GM23338 (cell line): ENCODE results near the gene RBM17. TPM values are rescaled to one million over a fixed set of nuclear protein-coding genes. Genes with fewer than 3 reads are reported as not detected.

Source experiments
- ATAC-seq: fragments of 200-7000 bp; cut with Tn5 transposase; 3 replicates; pipeline ENCODE4 v1.9.1; 2020
- DNase-seq: peaks from one replicate; pipeline ENCODE4 v3.0.0-alpha.2; 2015; ENCODE audit warnings: low spot score
- H2AFZ ChIP-seq: fragments of 200-600 bp; sonication (generic); 2 replicates; pipeline ENCODE4 v1.8.0; 2016; ENCODE audit warnings: antibody characterized with exemption, mild to moderate bottlenecking, moderate library complexity
- H3F3A ChIP-seq: fragments of 200-600 bp; sonication (generic); replicated peaks from 2 replicates; pipeline ENCODE4 v1.8.0; 2017; ENCODE audit warnings: antibody characterized with exemption, mixed run types, low read depth
- H3K27ac ChIP-seq: fragments of 200-600 bp; sonication (generic); 2 replicates; pipeline ENCODE4 v1.6.1; 2016; ENCODE audit warnings: low read depth
- H3K27me3 ChIP-seq: fragments of 200-600 bp; sonication (generic); 2 replicates; pipeline ENCODE4 v1.8.0; 2016; ENCODE audit warnings: mild to moderate bottlenecking, mixed run types, moderate library complexity; ENCODE audit not compliant: insufficient read depth
- H3K36me3 ChIP-seq: fragments of 200-600 bp; sonication (generic); 2 replicates; pipeline ENCODE4 v1.8.0; 2016; ENCODE audit warnings: mild to moderate bottlenecking; ENCODE audit not compliant: insufficient read depth
- H3K4me1 ChIP-seq: fragments of 200-600 bp; sonication (generic); 2 replicates; pipeline ENCODE4 v1.8.0; 2016; ENCODE audit warnings: mild to moderate bottlenecking, moderate library complexity; ENCODE audit not compliant: insufficient read depth
- H3K4me2 ChIP-seq: fragments of 200-600 bp; sonication (generic); 2 replicates; pipeline ENCODE4 v1.7.1; 2017; ENCODE audit warnings: mixed run types
- H3K4me3 ChIP-seq: fragments of 200-600 bp; sonication (generic); 2 replicates; pipeline ENCODE4 v1.6.1; 2016; ENCODE audit warnings: mixed run types
- H3K79me2 ChIP-seq: fragments of 200-600 bp; sonication (generic); replicated peaks from 2 replicates; pipeline ENCODE4 v1.8.0; 2017; ENCODE audit warnings: mild to moderate bottlenecking; ENCODE audit not compliant: insufficient read depth
- H3K9me2 ChIP-seq: fragments of 200-600 bp; sonication (generic); 2 replicates; pipeline ENCODE4 v1.8.0; 2017; ENCODE audit not compliant: insufficient read depth
- H4K20me1 ChIP-seq: fragments of 200-600 bp; sonication (generic); replicated peaks from 2 replicates; pipeline ENCODE4 v1.8.0; 2017; ENCODE audit warnings: mild to moderate bottlenecking; ENCODE audit not compliant: insufficient read depth
- H3K27ac Mint-ChIP-seq: 2 replicates; pipeline ENCODE4 v1.8.0; 2020; ENCODE audit warnings: inconsistent platforms, mild to moderate bottlenecking, moderate library complexity, mixed read lengths
- H3K27me3 Mint-ChIP-seq: 3 replicates; pipeline ENCODE4 v1.8.0; 2022; ENCODE audit warnings: low read depth, mild to moderate bottlenecking, moderate library complexity, mixed read lengths, inconsistent platforms; ENCODE audit not compliant: insufficient read depth, poor library complexity
- H3K36me3 Mint-ChIP-seq: 3 replicates; pipeline ENCODE4 v1.8.0; 2021; ENCODE audit warnings: low read depth, mild to moderate bottlenecking, inconsistent platforms, moderate library complexity, mixed read lengths
- H3K4me1 Mint-ChIP-seq: 3 replicates; pipeline ENCODE4 v1.8.0; 2020; ENCODE audit warnings: mild to moderate bottlenecking, inconsistent platforms, mixed read lengths
- H3K4me3 Mint-ChIP-seq: 3 replicates; pipeline ENCODE4 v1.8.0; 2021; ENCODE audit warnings: moderate library complexity, mild to moderate bottlenecking, inconsistent platforms, mixed read lengths
- H3K9me3 Mint-ChIP-seq: 3 replicates; pipeline ENCODE4 v1.8.0; 2020; ENCODE audit warnings: moderate library complexity, mild to moderate bottlenecking, inconsistent platforms, mixed read lengths
- CREB1 ChIP-seq: fragments of 250-450 bp; sonication (Bioruptor Pico); IDR thresholded peaks from 2 replicates; pipeline ENCODE4 v1.5.0; 2020; ENCODE audit warnings: low read depth, mild to moderate bottlenecking, moderate library complexity
- EZH2 ChIP-seq: fragments of 200-600 bp; sonication (generic); IDR thresholded peaks from one replicate; pipeline ENCODE4 v1.8.0; 2017; ENCODE audit warnings: antibody characterized with exemption, mild to moderate bottlenecking, low read depth; ENCODE audit not compliant: unreplicated experiment
- EZH2phosphoT487 ChIP-seq: fragments of 200-600 bp; sonication (generic); IDR thresholded peaks from one replicate; pipeline ENCODE4 v1.8.1; 2018; ENCODE audit warnings: antibody characterized with exemption; ENCODE audit not compliant: unreplicated experiment
- JUNB ChIP-seq: IDR thresholded peaks from one replicate; pipeline ENCODE4 v1.6.1; 2016; ENCODE audit warnings: antibody characterized with exemption; ENCODE audit not compliant: unreplicated experiment
- NANOG ChIP-seq: IDR thresholded peaks from 2 replicates; pipeline ENCODE4 v1.6.1; 2016; ENCODE audit warnings: antibody characterized with exemption, borderline replicate concordance
- POLR2AphosphoS5 ChIP-seq: IDR thresholded peaks from 2 replicates; pipeline ENCODE4 v1.6.1; 2016; ENCODE audit warnings: antibody characterized with exemption, low read depth
- STAT1 ChIP-seq: IDR thresholded peaks from one replicate; pipeline ENCODE4 v1.6.1; 2016; ENCODE audit warnings: antibody characterized with exemption; ENCODE audit not compliant: unreplicated experiment
- ZNF114 ChIP-seq: fragments of 250-450 bp; sonication (Bioruptor Pico); IDR thresholded peaks from 2 replicates; pipeline ENCODE4 v1.5.0; 2020; ENCODE audit warnings: mild to moderate bottlenecking, moderate library complexity
- ZNF331 ChIP-seq: fragments of 250-450 bp; sonication (Bioruptor Pico); IDR thresholded peaks from 2 replicates; pipeline ENCODE4 v1.5.0; 2020; ENCODE audit warnings: low read depth, mild to moderate bottlenecking, moderate library complexity
- ZNF462 ChIP-seq: fragments of 250-450 bp; sonication (Bioruptor Pico); IDR thresholded peaks from 2 replicates; pipeline ENCODE4 v1.5.0; 2020; ENCODE audit warnings: mild to moderate bottlenecking, moderate library complexity
- polyA plus RNA-seq: library from polyadenylated mRNA; unstranded; fragments of >200 nt; fragmentation: Nextera tagmentation; extraction: Ambion mirVana; gene quantifications from 2 replicates; pipeline ENCODE4 v1.2.1, GENCODE V29; 2016
- total RNA-seq: library from RNA; depleted of rRNA; stranded (reverse); fragments of >200 nt; shearing (Covaris generic); gene quantifications from 2 replicates; pipeline ENCODE4 v1.2.3, GENCODE V29; 2014
- TF ChIP-seq, protein P1 (sequence below): IDR thresholded peaks from 2 replicates; pipeline ENCODE4 v1.6.1; 2016; ENCODE audit warnings: antibody characterized with exemption
- TF ChIP-seq, protein P2 (sequence below): IDR thresholded peaks from one replicate; pipeline ENCODE4 v1.6.1; 2018; ENCODE audit warnings: antibody characterized with exemption; ENCODE audit not compliant: unreplicated experiment
- TF ChIP-seq, protein P3 (sequence below), 2 experiments: fragments of 200-600 bp in 1 of 2; sonication (generic) in 1 of 2; conservative IDR thresholded peaks; 2 replicates each; pipeline versions ENCODE4 v1.5.1 to v1.6.1; 2016 to 2017; ENCODE audit warnings: antibody characterized with exemption in 2 of 2, low read depth in 2 of 2, mild to moderate bottlenecking in 2 of 2, moderate library complexity in 1 of 2

The RBM17 gene
- total and polyA plus RNA-seq, 2 experiments from 2014 or later = 54.7 to 281 TPM

- H3K4me1 Mint-ChIP-seq = peaks cover 25% of the 10 kb centered on the region
- Histone ChIP-seq H4K20me1 (no peaks in the 10 kb centered on the region; the same call in 1 of the 2 replicates), H3K27ac (no peak overlapping the region), H3K9me2 (no peaks in the 10 kb centered on the region), H2AFZ (no peak overlapping the region), H3K27me3 (no peaks in the 10 kb centered on the region), H3K4me3 (no peak overlapping the region), H3K79me2 (no peaks in the 10 kb centered on the region), H3K36me3 (no peaks in the 10 kb centered on the region), H3F3A (no peaks in the 10 kb centered on the region), H3K4me1 (no peaks in the 10 kb centered on the region; the same call in 1 of the 2 replicates), H3K4me2 (no peak overlapping the region)
- H3K4me3 Mint-ChIP-seq = no peak overlapping the region
- no peak for DNase-seq
- no peak for ATAC-seq
- peak overlapping the region; percentile 8; the same call in 1 of the 2 replicates for H3K27ac Mint-ChIP-seq
- peaks cover 16% of the 10 kb centered on the region for H3K27me3 Mint-ChIP-seq
- TF ChIP-seq ZNF114 (no peak), EZH2 (no peak), POLR2AphosphoS5 (no peak), JUNB (no peak), CREB1 (CRISPR knock-in tag) (no peak), ZNF331 (CRISPR knock-in tag) (no peak), ZNF462 (CRISPR knock-in tag) (no peak), EZH2phosphoT487 (no peak), STAT1 (no peak), NANOG (no peak)
- TF ChIP-seq, protein P1, sequence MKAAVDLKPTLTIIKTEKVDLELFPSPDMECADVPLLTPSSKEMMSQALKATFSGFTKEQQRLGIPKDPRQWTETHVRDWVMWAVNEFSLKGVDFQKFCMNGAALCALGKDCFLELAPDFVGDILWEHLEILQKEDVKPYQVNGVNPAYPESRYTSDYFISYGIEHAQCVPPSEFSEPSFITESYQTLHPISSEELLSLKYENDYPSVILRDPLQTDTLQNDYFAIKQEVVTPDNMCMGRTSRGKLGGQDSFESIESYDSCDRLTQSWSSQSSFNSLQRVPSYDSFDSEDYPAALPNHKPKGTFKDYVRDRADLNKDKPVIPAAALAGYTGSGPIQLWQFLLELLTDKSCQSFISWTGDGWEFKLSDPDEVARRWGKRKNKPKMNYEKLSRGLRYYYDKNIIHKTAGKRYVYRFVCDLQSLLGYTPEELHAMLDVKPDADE = no peak
- TF ChIP-seq, protein P2, sequence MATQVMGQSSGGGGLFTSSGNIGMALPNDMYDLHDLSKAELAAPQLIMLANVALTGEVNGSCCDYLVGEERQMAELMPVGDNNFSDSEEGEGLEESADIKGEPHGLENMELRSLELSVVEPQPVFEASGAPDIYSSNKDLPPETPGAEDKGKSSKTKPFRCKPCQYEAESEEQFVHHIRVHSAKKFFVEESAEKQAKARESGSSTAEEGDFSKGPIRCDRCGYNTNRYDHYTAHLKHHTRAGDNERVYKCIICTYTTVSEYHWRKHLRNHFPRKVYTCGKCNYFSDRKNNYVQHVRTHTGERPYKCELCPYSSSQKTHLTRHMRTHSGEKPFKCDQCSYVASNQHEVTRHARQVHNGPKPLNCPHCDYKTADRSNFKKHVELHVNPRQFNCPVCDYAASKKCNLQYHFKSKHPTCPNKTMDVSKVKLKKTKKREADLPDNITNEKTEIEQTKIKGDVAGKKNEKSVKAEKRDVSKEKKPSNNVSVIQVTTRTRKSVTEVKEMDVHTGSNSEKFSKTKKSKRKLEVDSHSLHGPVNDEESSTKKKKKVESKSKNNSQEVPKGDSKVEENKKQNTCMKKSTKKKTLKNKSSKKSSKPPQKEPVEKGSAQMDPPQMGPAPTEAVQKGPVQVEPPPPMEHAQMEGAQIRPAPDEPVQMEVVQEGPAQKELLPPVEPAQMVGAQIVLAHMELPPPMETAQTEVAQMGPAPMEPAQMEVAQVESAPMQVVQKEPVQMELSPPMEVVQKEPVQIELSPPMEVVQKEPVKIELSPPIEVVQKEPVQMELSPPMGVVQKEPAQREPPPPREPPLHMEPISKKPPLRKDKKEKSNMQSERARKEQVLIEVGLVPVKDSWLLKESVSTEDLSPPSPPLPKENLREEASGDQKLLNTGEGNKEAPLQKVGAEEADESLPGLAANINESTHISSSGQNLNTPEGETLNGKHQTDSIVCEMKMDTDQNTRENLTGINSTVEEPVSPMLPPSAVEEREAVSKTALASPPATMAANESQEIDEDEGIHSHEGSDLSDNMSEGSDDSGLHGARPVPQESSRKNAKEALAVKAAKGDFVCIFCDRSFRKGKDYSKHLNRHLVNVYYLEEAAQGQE = no peak
- TF ChIP-seq, protein P3, sequence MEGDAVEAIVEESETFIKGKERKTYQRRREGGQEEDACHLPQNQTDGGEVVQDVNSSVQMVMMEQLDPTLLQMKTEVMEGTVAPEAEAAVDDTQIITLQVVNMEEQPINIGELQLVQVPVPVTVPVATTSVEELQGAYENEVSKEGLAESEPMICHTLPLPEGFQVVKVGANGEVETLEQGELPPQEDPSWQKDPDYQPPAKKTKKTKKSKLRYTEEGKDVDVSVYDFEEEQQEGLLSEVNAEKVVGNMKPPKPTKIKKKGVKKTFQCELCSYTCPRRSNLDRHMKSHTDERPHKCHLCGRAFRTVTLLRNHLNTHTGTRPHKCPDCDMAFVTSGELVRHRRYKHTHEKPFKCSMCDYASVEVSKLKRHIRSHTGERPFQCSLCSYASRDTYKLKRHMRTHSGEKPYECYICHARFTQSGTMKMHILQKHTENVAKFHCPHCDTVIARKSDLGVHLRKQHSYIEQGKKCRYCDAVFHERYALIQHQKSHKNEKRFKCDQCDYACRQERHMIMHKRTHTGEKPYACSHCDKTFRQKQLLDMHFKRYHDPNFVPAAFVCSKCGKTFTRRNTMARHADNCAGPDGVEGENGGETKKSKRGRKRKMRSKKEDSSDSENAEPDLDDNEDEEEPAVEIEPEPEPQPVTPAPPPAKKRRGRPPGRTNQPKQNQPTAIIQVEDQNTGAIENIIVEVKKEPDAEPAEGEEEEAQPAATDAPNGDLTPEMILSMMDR (conservative IDR thresholded peaks at IDR 0.05; ENCODE audit: low read depth in 2 of 2) = no peak
- H3K36me3 Mint-ChIP-seq = no peaks in the 10 kb centered on the region
- no peaks in the 10 kb centered on the region for H3K9me3 Mint-ChIP-seq
Observed at GRCh38 chr10:6124666-6125065, 35.8 kb downstream of the RBM17 start.
